GM19023 (cell line): ENCODE measurements around the gene SLC5A10.
"Not testable (repeated sequence)": the region's sequence is repeated elsewhere in the genome, so short reads cannot be mapped to it uniquely, and the experiment has no call there.

Experiments
- ATAC-seq: cut with Tn5 transposase; IDR thresholded peaks from one replicate; pipeline ENCODE4 v1.9.1; 2021; ENCODE audit warnings: mild to moderate bottlenecking, moderate library complexity; ENCODE audit not compliant: unreplicated experiment

SLC5A10 gene

DNA sequence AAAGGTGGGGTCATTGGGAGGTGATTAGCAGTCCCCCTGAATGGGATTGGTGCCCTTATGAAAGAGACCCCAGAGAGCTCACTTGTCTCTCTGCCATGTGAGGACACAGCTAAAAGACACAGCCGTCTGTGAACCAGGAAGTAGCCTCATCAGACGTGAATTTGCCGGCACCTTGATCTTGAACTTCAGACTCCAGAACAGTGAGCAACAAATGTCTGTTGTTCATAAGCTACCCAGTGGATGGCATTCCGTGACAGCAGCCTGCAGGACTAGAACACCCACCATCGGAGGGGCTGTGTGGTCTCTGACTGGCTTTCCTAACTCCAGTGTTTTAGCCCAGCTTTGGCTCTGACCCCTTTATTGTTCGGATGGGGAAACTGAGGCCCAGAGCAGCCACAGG is 85.6 kb downstream of the SLC5A10 start:
- not testable (repeated sequence) for ATAC-seq

DNA sequence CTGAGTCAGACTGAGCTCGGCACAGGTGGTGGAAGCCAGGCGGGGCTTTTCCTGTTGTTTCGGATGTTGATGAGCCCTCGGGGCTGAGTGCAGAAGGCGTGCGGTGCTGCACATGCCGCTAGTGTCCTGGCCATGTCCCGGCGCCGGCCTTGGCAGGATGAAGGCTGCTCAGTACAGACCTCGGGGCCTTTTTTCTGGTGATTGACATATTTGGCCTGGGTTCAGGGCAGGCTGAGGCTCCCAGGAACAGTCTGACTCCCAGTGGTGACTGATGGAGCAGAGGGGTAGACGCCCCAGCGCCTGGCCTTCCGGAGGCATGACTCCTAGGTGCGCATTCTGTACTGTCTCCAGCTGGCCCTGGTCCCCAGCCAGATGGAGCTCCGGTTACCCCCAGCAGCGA is 86.0 kb downstream of the SLC5A10 start:
- not testable (repeated sequence) for ATAC-seq

DNA sequence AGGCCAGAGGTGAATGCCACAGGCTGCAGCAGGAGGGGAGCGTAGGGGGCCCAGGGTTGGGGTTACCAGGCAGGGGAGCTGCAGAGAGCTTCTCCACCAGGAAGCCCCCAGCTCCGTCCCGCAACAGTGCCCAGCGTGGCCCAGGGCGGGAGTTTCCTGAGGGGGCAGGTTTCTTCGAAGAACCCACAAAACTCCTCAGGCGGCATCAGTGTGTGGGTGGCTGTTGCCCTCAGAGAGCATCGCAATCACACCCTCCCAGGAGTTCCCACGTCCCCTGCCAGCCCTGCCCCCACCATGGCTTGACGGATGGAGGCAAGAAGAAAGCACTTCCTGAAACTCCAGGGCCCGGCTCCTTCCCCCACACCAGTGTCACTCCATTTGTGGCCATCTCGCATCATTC is 86.8 kb downstream of the SLC5A10 start:
- not testable (repeated sequence) for ATAC-seq

DNA sequence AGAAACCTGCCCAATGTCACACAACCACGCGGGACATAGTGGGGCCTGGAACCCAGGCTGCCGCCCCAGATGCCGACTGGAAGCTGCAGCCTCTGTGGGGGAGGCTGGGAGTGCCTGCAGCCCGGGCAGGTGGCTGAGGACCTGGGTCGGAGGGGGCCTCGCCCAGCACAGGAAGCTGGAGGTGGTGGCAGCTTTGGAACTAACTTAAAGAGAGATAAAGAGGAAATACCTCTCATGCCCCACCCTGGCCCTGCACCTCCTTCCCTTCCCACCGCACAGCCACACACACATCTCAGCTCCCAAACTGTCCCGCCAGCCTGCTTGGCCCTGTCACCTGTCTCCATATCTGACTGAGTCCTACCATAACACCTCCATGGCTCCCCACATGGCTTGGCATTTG is 88.4 kb downstream of the SLC5A10 start:
- not testable (repeated sequence) for ATAC-seq

DNA sequence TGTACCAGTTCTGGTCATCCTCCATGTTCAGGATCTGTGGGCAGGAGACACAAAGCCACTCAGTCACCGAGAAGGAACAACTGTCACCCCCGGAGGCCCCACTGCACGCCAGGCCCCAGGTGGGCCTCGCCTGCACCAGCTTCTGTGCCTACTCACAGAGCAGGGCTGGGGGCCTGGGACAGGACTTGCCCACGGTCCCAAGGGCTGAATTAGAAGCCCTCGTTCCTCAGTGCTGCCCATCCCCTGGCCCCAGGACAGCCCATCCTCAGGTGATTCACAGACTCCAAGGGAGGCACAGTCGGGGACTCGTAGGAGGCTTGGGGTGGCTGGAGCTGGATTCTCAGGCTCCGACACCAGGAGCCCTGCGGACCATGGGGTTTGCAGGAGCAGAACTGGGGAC is 89.9 kb downstream of the SLC5A10 start:
- ATAC-seq, result not testable (repeated sequence)

DNA sequence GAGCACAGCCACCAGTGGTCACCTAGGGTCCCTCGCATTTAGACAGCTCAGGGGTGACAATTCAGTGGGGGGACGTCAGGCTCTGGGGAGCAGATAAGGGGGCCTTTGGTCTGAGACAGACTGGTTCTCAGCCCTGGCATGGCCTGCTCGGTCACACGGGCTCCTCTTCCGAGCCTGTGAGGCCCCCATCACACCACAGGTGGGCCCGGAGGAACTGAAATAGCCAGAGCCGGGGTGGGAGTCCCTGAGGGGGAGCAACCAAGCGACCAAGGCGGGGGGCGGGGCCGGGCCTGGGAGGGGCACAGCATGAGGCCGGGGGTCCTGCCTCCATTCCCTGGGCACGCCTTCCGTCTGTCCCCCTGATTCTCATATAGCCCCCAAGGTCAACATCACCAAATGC is 90.4 kb downstream of the SLC5A10 start:
- ATAC-seq, result not testable (repeated sequence)

DNA sequence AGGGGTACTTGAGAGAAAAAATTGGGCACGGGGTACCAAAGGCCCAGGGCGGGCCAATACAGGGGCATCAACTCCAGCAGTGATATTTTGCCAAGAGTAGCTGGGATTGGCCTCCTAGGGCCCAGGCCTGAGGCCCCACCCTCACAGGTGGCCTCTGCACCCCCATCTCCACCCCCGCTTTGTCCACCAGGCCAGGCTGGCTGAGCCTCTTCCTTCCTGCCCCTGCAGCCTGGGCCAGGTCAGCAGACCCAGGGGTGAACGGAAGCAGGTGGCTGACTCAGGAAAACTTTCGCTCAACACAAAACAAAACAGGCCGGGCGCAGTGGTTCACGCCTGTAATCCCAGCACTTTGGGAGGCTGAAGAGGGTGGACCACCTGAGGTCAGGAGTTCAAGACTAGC is 91.1 kb downstream of the SLC5A10 start:
- not testable (repeated sequence) for ATAC-seq

DNA sequence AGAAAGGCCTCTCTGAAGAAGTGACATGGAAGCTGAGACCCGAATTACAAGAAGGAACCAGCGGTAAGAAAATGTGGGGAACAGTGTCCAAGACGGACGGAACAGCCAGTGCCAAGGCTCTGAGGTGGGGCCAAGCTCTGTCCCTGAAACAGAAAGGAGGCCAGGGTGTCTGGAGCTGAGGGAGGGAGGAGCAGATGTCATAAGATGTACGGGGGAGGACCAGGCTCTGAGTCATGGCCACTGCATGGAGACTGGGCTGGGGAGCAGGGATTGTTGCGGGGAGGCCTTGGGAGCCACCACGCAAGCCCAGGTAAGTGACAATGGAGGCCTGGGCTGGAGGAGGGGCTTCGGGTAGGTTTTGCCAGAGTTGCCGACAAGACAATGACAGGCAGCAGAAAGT is 92.7 kb downstream of the SLC5A10 start:
- ATAC-seq, result not testable (repeated sequence)

DNA sequence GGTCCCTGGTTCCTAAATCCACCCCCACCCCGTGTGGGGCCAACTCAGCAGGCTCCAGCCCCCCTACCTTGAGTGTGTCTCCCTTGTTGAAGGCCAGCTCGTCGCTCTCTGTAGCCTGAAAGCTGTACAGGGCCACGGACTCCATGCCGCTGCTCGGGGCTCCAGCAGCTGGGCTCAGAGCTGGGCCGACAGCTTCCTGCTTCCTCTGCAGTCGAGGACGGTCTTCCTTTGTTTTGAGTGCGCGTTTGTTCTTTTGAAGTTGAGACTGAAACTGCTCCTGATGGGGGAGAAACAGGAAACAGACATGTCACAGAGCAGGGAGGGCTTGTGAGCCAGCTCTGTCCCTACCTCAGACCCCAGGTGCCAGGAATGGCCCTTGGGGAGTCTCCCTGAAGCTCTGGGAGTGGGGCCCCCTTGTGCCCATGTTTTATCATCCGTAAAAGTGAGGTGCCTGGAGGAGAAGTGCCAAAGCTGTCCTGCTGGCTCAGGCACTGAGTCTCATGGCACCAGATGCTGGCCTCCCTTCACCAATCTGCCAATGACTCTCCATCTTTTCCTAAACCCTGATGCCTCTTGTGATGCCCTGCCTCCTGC is 94.9 kb downstream of the SLC5A10 start, which contains the start of gene GRAP:
GRAP (minus strand) TSS at position 176 of the 594 bp plus-strand sequence; CDS start at position 145, 31 bp downstream.
- ATAC-seq, result not testable (repeated sequence)

DNA sequence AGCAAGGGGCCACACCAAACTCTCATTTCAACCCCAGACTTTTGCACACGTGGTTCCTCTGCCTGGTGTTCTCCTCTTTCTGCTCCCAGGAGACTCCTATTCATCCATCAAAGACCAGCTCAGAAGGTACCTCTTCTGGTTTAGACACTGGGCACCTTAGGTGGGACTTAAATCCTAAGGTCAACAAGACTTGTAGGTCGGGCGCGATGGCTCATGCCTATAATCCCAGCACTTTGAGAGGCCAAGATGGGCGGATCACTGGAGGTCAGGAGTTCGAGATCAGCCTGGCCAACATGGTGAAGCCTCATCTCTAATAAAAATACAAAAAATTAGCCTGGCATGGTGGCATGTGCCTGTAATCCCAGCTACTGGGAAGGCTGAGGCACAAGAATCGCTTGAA is 95.5 kb downstream of the SLC5A10 start:
- not testable (repeated sequence) for ATAC-seq

DNA sequence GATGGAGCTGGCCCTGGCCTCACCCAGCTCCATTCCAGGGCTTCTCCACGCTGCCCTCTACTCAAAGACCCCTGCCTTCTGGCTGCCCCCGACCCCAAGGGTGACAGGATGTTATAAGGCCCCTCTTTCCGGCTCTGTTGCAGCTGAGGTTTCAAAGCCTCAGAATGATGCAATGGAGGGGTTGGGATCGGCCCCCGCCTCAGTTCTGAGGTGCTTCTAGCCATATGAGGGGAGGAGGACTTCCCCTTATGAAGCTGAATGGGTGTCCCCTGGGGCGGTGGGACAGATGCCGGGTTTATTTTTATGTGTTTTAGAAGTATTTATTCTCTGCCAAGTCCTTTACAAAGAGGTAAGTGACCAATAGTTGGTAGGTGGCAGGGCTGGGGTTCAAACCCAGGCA is 96.9 kb downstream of the SLC5A10 start:
- ATAC-seq, result not testable (repeated sequence)

DNA sequence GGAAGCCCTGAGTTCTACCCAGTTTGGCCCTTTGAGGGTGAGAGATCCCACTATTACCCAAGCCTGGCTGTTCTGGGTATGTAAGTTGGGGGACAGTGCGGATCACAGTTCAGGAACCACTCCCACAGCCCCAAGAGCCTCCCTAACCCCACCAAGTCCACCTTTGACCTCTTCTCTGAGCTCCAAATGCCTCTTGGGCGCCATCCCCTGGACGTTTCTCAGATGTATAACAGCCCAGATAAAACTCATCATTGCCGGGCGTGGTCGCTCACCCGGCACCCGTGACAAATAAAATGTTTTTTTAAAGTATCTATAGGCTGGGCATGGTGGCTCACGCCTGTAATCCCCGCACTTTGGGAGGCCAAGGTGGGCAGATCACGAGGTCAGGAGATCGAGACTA is 103.5 kb downstream of the SLC5A10 start:
- not testable (repeated sequence) for ATAC-seq

DNA sequence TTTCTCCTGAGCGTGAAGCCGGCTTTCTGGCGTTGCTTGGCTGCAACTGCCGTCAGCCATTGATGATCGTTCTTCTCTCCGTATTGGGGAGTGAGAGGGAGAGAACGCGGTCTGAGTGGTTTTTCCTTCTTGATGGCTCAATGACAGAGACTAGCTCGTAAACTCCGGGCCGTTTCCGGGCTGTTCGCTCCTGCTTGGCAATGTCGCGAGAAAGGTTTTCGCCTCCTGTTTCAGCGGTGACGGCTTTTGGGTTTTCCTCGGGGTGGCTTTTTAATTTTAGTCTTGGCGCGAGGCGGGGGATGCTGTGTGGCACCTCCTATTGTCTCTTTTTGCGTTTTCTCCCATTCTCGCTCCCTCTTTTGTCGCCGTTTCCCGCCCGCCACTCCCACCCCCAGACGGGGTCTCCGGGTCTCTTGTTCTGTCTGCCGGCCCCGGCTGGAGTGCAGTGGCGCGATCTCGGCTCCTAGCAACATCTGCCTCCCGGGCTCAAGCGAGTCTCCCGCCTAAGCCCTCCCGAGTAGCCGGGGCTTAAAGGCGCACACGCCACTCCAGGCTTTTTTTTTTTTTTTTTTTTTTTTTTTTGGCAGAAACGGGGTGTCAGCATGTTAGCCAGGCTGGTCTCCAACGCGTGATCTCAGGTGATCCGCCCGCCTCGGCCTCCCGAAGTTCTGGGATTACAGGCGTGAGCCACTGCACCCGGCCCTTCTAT is 110.2 kb downstream of the SLC5A10 start:
- peak; percentile 47 for ATAC-seq

DNA sequence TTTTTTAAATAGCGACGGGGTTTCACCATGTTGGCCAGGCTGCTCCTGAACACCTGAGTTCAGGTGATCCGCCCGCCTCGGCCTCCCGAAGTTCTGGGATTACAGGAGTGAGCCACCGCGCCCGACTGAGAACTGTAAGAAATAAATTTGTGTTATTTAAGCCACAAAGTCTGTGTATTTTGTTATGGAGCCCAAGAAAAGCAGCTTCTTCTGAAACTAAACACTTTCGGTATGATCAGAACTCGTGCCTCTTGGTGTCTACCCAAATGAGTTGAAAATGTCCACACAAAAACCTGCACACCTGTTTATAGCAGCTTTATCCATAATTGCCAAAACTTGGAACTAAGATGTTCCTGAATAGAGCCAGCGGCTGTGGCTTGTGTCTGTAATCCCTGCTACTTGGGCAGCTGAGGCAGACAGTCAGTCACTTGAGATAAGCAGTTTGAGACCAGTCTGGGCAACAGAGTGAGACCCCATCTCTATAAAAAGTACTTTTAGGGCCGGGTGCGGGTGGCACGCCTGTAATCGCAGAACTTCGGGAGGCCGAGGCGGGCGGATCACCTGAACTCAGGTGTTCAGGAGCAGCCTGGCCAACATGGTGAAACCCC is 110.9 kb downstream of the SLC5A10 start:
- ATAC-seq, result peak; percentile 47

DNA sequence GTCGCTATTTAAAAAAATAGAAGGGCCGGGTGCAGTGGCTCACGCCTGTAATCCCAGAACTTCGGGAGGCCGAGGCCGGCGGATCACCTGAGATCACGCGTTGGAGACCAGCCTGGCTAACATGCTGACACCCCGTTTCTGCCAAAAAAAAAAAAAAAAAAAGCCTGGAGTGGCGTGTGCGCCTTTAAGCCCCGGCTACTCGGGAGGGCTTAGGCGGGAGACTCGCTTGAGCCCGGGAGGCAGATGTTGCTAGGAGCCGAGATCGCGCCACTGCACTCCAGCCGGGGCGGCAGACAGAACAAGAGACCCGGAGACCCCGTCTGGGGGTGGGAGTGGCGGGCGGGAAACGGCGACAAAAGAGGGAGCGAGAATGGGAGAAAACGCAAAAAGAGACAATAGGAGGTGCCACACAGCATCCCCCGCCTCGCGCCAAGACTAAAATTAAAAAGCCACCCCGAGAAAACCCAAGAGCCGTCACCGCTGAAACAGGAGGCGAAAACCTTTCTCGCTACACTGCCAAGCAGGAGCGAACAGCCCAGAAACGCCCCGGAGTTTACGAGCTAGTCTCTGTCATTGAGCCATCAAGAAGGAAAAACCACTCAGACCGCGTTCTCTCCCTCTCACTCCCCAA is 111.5 kb downstream of the SLC5A10 start:
- ATAC-seq, result peak; percentile 46

DNA sequence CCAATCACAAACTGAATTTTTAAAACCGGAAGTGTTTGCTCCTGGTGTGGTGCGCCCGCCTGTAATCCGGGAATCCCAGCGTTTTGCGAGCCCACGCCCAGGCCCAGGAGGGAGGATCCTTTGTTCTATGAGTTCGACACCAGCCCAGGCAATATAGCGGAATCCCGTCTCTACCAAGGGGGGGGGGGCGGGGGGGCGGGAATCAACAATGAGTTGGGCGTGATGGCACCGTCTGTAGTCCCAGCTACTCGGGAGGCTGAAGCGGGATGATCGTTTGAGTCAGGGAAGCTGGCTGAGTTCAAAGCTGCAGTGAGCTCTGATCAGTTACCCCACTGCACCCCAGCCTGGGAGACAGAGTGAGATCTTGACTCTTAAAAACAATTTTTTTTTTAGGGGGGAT is 112.4 kb downstream of the SLC5A10 start:
- ATAC-seq, result not testable (repeated sequence)

DNA sequence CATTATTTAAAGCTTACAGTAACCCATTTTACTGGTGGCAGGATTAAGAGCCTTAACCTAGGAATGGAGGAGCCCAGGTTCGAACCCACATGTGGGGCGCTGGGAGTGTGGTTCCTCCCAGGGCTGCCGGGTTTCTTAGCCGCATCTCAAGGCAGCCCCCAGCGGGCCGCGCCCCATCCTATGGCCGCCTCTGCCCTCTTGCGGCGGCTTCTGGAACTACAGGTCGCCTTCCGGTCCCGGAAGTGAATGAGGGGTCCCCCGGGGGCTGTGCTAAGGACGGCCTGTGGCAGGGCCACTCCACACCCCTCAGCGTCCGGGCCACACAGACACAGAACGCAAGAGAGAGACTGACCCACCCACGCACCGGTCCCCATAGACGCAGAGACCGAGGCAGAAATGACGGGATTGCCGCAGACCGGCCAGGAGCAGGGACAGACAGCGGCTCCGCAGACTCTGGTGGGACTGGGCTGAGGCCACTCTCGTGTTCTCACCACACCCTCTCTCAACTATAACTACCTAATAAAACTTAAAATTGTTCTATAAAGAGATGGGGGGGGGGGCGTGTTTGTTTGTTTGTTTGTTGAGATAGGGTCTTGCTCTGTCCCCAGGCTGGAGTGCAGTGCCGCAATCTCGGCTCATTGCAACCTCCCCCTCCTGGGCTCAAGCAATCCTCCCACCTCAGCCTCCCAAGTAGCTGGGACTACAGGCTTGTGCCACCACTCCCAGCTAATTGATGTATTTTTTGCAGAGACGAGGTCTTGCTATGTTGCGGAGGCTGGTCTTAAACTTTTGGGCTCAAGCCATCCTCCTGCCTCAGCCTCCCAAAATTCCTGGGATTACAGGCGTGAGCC is 118.6 kb downstream of the SLC5A10 start:
- ATAC-seq, result peak; percentile 89
